K562 (cell line): ENCODE results near the gene CTDSPL. TPM values are rescaled to one million over a fixed set of nuclear protein-coding genes. Genes with fewer than 3 reads are reported as not detected.

Experiments used
- ATAC-seq: fragments of 200-7000 bp; cut with Tn5 transposase; 3 replicates; pipeline ENCODE4 v1.9.1; 2020; ENCODE audit warnings: moderate library complexity
- BruUV-seq: library from RNA; stranded (reverse); fragments of 400-500 nt; replicated peaks from 2 replicates; lab custom pipeline; 2021; lab: Mats Ljungman, UMichigan
- CTCF ChIA-PET: fragments of 300-600 bp; formaldehyde crosslinking; extraction: SDS; loops from one replicate; lab custom pipeline; 2021; ENCODE audit warnings: low intra/inter-chr PET ratio; lab: Yijun Ruan, JAX
- POLR2A ChIA-PET: fragments of 300-600, 350-650 bp; sonication (Branson Sonifier 250); formaldehyde crosslinking; extraction: SDS; loops from one replicate; lab custom pipeline; 2021; ENCODE audit warnings: antibody characterized with exemption, inconsistent platforms; lab: Yijun Ruan, JAX
- DNase-seq, 4 experiments: peaks; one replicate each; pipeline versions ENCODE4 v3.0.0 to v3.0.0-alpha.2; 2011 to 2018; ENCODE audit warnings: low spot score in 3 of 4, mixed read lengths in 3 of 4; ENCODE audit errors: extremely low read depth in 1 of 4
- FAIRE-seq: peaks from 2 replicates; lab custom pipeline; 2011; peaks lifted over from hg19 to GRCh38; lab: Jason Lieb, UNC
- H2AFZ ChIP-seq: 2 replicates; pipeline ENCODE4 v1.6.0; 2011; ENCODE audit warnings: low read depth, low read length, control low read depth, inconsistent platforms
- H3K27ac ChIP-seq: fragments of 200-600 bp; 3 replicates; pipeline ENCODE4 v1.8.0; 2011; ENCODE audit warnings: low read depth, mild to moderate bottlenecking, control low read depth, inconsistent platforms, low read length, moderate library complexity, mixed read lengths; ENCODE audit errors: extremely low read depth
- H3K27me3 ChIP-seq, 2 experiments: fragments of 300-600 bp in 1 of 2; 2 replicates in 1 of 2; 3 replicates in 1 of 2; pipeline versions ENCODE4 v1.6.0 to v1.8.0; 2011; ENCODE audit warnings: inconsistent platforms in 2 of 2, low read length in 2 of 2, mild to moderate bottlenecking in 1 of 2, mixed read lengths in 1 of 2, moderate library complexity in 1 of 2; ENCODE audit not compliant: control insufficient read depth in 2 of 2, insufficient read depth in 2 of 2
- H3K36me3 ChIP-seq: fragments of 300-600 bp; 3 replicates; pipeline ENCODE4 v1.8.0; 2011; ENCODE audit warnings: mild to moderate bottlenecking, low read length, inconsistent platforms; ENCODE audit not compliant: control insufficient read depth, insufficient read depth
- H3K4me1 ChIP-seq, 2 experiments: fragments of 200-600 bp in 1 of 2; replicated peaks in 1 of 2; 2 replicates in 1 of 2; 3 replicates in 1 of 2; pipeline versions ENCODE4 v1.5.1 to v1.8.0; 2011; ENCODE audit warnings: inconsistent platforms in 2 of 2, low read length in 2 of 2, mild to moderate bottlenecking in 1 of 2, mixed read lengths in 1 of 2, moderate library complexity in 1 of 2; ENCODE audit not compliant: control insufficient read depth in 2 of 2, insufficient read depth in 2 of 2
- H3K4me2 ChIP-seq: 2 replicates; pipeline ENCODE4 v1.6.1; 2011; ENCODE audit warnings: low read length, control low read depth, inconsistent platforms, mixed read lengths; ENCODE audit not compliant: insufficient read depth
- H3K4me3 ChIP-seq: fragments of 200-600 bp; sonication (generic), shearing (Covaris generic); 2 replicates; pipeline ENCODE4 v1.5.1; 2016; ENCODE audit warnings: control low read depth, inconsistent platforms
- H3K79me2 ChIP-seq: fragments of 200-600 bp; 3 replicates; pipeline ENCODE4 v1.8.0; 2011; ENCODE audit warnings: low read length, inconsistent platforms; ENCODE audit not compliant: control insufficient read depth, insufficient read depth
- H3K9ac ChIP-seq, 2 experiments: 2 replicates each; pipeline versions ENCODE4 v1.6.0 to v1.6.1; 2011; ENCODE audit warnings: low read depth in 2 of 2, low read length in 2 of 2, control low read depth in 1 of 2, inconsistent platforms in 1 of 2, mild to moderate bottlenecking in 1 of 2, mixed read lengths in 1 of 2; ENCODE audit not compliant: insufficient read depth in 1 of 2
- H3K9me1 ChIP-seq: one replicate; pipeline ENCODE4 v1.6.0; 2011; ENCODE audit warnings: inconsistent platforms, mild to moderate bottlenecking, low read length, moderate library complexity; ENCODE audit not compliant: control insufficient read depth, insufficient read depth
- H3K9me3 ChIP-seq: replicated peaks from 2 replicates; pipeline ENCODE4 v1.5.1; 2011; ENCODE audit warnings: low read depth, low read length, inconsistent platforms; ENCODE audit not compliant: control insufficient read depth, insufficient read depth
- H4K20me1 ChIP-seq: replicated peaks from 2 replicates; pipeline ENCODE4 v1.6.1; 2011; ENCODE audit warnings: low read length, inconsistent platforms, mixed read lengths; ENCODE audit not compliant: control insufficient read depth, insufficient read depth
- ARID3B ChIP-seq: fragments of 250-450 bp; sonication (Bioruptor Pico); IDR thresholded peaks from 2 replicates; pipeline ENCODE4 v1.4.0; 2020; ENCODE audit warnings: borderline replicate concordance
- CCNT2 ChIP-seq: IDR thresholded peaks from 2 replicates; pipeline ENCODE4 v1.6.1; 2011; ENCODE audit warnings: borderline replicate concordance, low read depth, mild to moderate bottlenecking, moderate library complexity, mixed read lengths, low read length; ENCODE audit not compliant: insufficient read length; ENCODE audit errors: extremely low read depth
- FOXA1 ChIP-seq: fragments of 450-650 bp; IDR thresholded peaks from 2 replicates; pipeline ENCODE4 v1.6.1; 2016; ENCODE audit warnings: mild to moderate bottlenecking, borderline replicate concordance
- MLLT1 ChIP-seq, 2 experiments: fragments of 450-650 bp; IDR thresholded peaks; 2 replicates each; pipeline ENCODE4 v1.6.1; 2016
- MTA2 ChIP-seq: fragments of 450-650 bp; IDR thresholded peaks from 2 replicates; pipeline ENCODE4 v1.6.1; 2016; ENCODE audit warnings: low read depth
- NFE2 ChIP-seq: IDR thresholded peaks from 2 replicates; pipeline ENCODE4 v1.6.1; 2014; ENCODE audit warnings: antibody characterized with exemption, low read depth
- NFIC ChIP-seq: fragments of 450-650 bp; IDR thresholded peaks from 2 replicates; pipeline ENCODE4 v1.6.1; 2017; ENCODE audit warnings: mild to moderate bottlenecking, inconsistent platforms
- TARDBP ChIP-seq: fragments of 450-650 bp; IDR thresholded peaks from 2 replicates; pipeline ENCODE4 v1.6.1; 2016
- TEAD1 ChIP-seq, 2 experiments: fragments of 450-650 bp in 1 of 2; sonication (generic) in 1 of 2; formaldehyde crosslinking; IDR thresholded peaks; 2 replicates each; pipeline versions ENCODE4 v1.4.0 to v1.8.0; 2020 to 2022; ENCODE audit warnings: mild to moderate bottlenecking in 2 of 2, missing genetic modification reagents in 1 of 2
- WGBS: fragments of 100-300 bp; shearing (Covaris generic); methylation state at CpG from one replicate; pipeline ENCODE4 v1.1.6; 2016; ENCODE audit warnings: low coverage, mixed read lengths; ENCODE audit not compliant: insufficient coverage; ENCODE audit errors: missing lambda C conversion rate; 5-methylcytosine and 5-hydroxymethylcytosine counted together
- in situ Hi-C: fragments of 300-500 bp; cut with MboI; formaldehyde crosslinking; loops from 4 replicates; pipeline ENCODE4 v1.15.0; 2018; ENCODE audit warnings: inconsistent platforms, mixed read lengths
- intact Hi-C: fragments of 100-400 bp; cut with micrococcal nuclease; formaldehyde crosslinking; loops from 2 replicates; pipeline ENCODE4 v1.14.2; 2022
- polyA plus RNA-seq, 8 experiments: library from polyadenylated mRNA; depleted of rRNA in 4 of 8; stranded (reverse) in 5 of 8; unstranded in 3 of 8; fragments of >200 nt; fragmentation: Nextera tagmentation in 2 of 8; fragmentation: Illumina TruSeq in 1 of 8; extraction: Ambion mirVana in 2 of 8; extraction: Trizol in 1 of 8; gene quantifications; 2 replicates each; pipeline versions ENCODE4 v1.2.1 to v1.2.3, GENCODE V29; 2011 to 2014; ENCODE audit warnings: inconsistent platforms in 1 of 8, missing spikeins in 1 of 8
- total RNA-seq, 7 experiments: library from RNA; depleted of rRNA in 6 of 7; stranded (reverse); fragments of >200 nt in 6 of 7; fragmentation: Illumina TruSeq in 2 of 7; extraction: Trizol in 2 of 7; gene quantifications; 2 replicates each; pipeline versions ENCODE4 v1.2.1 to v1.2.3, GENCODE V29; 2011 to 2021; ENCODE audit warnings: low replicate concordance in 1 of 7
- TF ChIP-seq, protein P1 (sequence below): sonication (generic); formaldehyde crosslinking; IDR thresholded peaks from 2 replicates; pipeline ENCODE4 v1.8.1; 2023; ENCODE audit warnings: mild to moderate bottlenecking, missing genetic modification reagents, moderate library complexity
- TF ChIP-seq, protein P2 (sequence below): fragments of 450-650 bp; IDR thresholded peaks from 2 replicates; pipeline ENCODE4 v1.6.1; 2016
- TF ChIP-seq, protein P3 (sequence below): sonication (generic); formaldehyde crosslinking; IDR thresholded peaks from 2 replicates; pipeline ENCODE4 v1.8.1; 2023; ENCODE audit warnings: mild to moderate bottlenecking, missing genetic modification reagents

CTDSPL gene
- total and polyA plus RNA-seq, 9 of the 15 experiments (the other 6 are each of a cell fraction or from before 2014, with no cell fraction given): 5.1 to 19.3 (median 11.3) TPM

DNA sequence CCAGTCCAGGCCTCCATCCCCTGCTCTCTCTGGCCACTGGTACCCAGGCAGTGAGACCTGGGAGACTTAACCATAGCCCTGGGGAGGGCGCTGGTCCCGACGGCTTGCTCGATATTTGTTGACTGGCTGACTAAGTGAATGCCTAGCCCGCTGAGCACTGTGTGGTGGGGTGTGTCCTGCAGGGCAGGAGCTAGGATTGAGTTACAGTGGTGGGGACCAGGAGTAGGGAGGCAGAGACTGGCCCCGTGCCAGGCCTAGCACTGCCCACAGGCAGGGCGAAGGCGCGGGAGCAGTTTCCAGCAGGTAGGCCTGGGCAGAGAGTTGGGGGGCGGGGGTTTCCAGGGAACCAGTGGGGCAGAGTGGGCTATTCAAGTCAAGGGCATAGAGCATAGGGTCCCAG is 128.8 kb downstream of the CTDSPL start, which contains the start of gene VILL:
Gene VILL (plus strand): TSS at position 260 of the 400 bp plus-strand sequence. CDS start 2,887 bp downstream, outside the sequence.
- no peak within 1 kb of the TSS for H3K4me3 ChIP-seq
- in situ Hi-C loops: no loop called here

More for the DNA sequence above, 128.8 kb downstream of the CTDSPL start, which contains the start of gene VILL:
- CTCF ChIA-PET: no interaction called here
- Histone ChIP-seq H3K27ac (no peak within 1 kb of the TSS; the same call in 2 of the 3 replicates), H3K27me3 (no peaks in the 10 kb centered on the region), H3K9me3 (no peaks in the 10 kb centered on the region), H3K9me1 (no peaks in the 10 kb centered on the region), H4K20me1 (no peaks in the 10 kb centered on the region), H3K9ac (peak within 1 kb of the TSS in 1 of 2 experiments; percentile 80; a peak in 2 of 4 replicates), H3K4me1 (peaks cover 60 to 78% of the 10 kb centered on the region in 2 experiments), H3K79me2 (peaks cover 13% of the 10 kb centered on the region), H2AFZ (peak within 1 kb of the TSS; percentile 47; the same call in 1 of the 2 replicates), H3K36me3 (peaks cover 5% of the 10 kb centered on the region), H3K4me2 (no peak within 1 kb of the TSS)
- intact Hi-C loops: no loop called here
- WGBS: 81% methylated on average over 9 of the region's 10 CpGs
- POLR2A ChIA-PET: interaction anchor here (1.9 kb wide), 1 partner anchor 17 kb away, joined by 5 read pairs; no protein-coding TSS in a partner anchor
- DNase-seq: no peak
- no peak for FAIRE-seq
- no TSS peak for BruUV-seq
- ATAC-seq: no peak
- TF ChIP-seq ARID3B (CRISPR knock-in tag) (no peak), MLLT1 (IDR thresholded peaks at IDR 0.05) (peak in 1 of 2 experiments; percentile 46; a peak in 1 of 4 replicates), FOXA1 (no peak), NFIC (peak; percentile 70), NFE2 (no peak), TEAD1 (CRISPR knock-in tag; IDR thresholded peaks at IDR 0.05) (no peak), MTA2 (no peak), TARDBP (no peak), CCNT2 (no peak)
- TF ChIP-seq, protein P1, sequence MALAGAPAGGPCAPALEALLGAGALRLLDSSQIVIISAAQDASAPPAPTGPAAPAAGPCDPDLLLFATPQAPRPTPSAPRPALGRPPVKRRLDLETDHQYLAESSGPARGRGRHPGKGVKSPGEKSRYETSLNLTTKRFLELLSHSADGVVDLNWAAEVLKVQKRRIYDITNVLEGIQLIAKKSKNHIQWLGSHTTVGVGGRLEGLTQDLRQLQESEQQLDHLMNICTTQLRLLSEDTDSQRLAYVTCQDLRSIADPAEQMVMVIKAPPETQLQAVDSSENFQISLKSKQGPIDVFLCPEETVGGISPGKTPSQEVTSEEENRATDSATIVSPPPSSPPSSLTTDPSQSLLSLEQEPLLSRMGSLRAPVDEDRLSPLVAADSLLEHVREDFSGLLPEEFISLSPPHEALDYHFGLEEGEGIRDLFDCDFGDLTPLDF (CRISPR knock-in tag): no peak
- TF ChIP-seq, protein P2, sequence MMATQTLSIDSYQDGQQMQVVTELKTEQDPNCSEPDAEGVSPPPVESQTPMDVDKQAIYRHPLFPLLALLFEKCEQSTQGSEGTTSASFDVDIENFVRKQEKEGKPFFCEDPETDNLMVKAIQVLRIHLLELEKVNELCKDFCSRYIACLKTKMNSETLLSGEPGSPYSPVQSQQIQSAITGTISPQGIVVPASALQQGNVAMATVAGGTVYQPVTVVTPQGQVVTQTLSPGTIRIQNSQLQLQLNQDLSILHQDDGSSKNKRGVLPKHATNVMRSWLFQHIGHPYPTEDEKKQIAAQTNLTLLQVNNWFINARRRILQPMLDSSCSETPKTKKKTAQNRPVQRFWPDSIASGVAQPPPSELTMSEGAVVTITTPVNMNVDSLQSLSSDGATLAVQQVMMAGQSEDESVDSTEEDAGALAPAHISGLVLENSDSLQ: no peak
- TF ChIP-seq, protein P3, sequence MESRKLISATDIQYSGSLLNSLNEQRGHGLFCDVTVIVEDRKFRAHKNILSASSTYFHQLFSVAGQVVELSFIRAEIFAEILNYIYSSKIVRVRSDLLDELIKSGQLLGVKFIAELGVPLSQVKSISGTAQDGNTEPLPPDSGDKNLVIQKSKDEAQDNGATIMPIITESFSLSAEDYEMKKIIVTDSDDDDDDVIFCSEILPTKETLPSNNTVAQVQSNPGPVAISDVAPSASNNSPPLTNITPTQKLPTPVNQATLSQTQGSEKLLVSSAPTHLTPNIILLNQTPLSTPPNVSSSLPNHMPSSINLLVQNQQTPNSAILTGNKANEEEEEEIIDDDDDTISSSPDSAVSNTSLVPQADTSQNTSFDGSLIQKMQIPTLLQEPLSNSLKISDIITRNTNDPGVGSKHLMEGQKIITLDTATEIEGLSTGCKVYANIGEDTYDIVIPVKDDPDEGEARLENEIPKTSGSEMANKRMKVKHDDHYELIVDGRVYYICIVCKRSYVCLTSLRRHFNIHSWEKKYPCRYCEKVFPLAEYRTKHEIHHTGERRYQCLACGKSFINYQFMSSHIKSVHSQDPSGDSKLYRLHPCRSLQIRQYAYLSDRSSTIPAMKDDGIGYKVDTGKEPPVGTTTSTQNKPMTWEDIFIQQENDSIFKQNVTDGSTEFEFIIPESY (CRISPR knock-in tag): peak; percentile 68; the same call in 1 of the 2 replicates
